Small intestine (tissue), 16 donors: ENCODE measurements around the gene KRTAP9-6. TPM values are rescaled to one million over a fixed set of nuclear protein-coding genes. Genes with fewer than 3 reads are reported as not detected.
"Not testable (repeated sequence)": the region's sequence is repeated elsewhere in the genome, so short reads cannot be mapped to it uniquely, and the experiment has no call there.

Experiments
- DNase-seq, 2 donors: peaks; one replicate each; pipeline versions ENCODE4 v3.0.0 to v3.0.0-alpha.2; 2013
- FAIRE-seq: peaks from 2 replicates; lab custom pipeline; 2012; peaks lifted over from hg19 to GRCh38; lab: Jason Lieb, UNC
- H3K27ac ChIP-seq, 3 donors: one replicate each; pipeline ENCODE4 v1.5.1; 2013; ENCODE audit warnings: low read length in 2 of 3, mild to moderate bottlenecking in 2 of 3, control low read depth in 1 of 3, inconsistent platforms in 1 of 3, low read depth in 1 of 3, moderate library complexity in 1 of 3
- H3K27me3 ChIP-seq, 3 donors: one replicate each; pipeline ENCODE4 v1.6.1; 2013; ENCODE audit warnings: low read length in 3 of 3, inconsistent platforms in 1 of 3; ENCODE audit not compliant: control insufficient read depth in 3 of 3, insufficient read depth in 3 of 3
- H3K36me3 ChIP-seq, 3 donors: one replicate each; pipeline ENCODE4 v1.6.1; 2013; ENCODE audit warnings: low read length in 3 of 3, inconsistent platforms in 1 of 3, low read depth in 1 of 3, mild to moderate bottlenecking in 1 of 3, moderate library complexity in 1 of 3; ENCODE audit not compliant: control insufficient read depth in 3 of 3, insufficient read depth in 2 of 3
- H3K4me1 ChIP-seq, 3 donors: one replicate each; pipeline ENCODE4 v1.6.1; 2013; ENCODE audit warnings: low read length in 2 of 3, inconsistent platforms in 1 of 3, low read depth in 1 of 3, mild to moderate bottlenecking in 1 of 3, moderate library complexity in 1 of 3; ENCODE audit not compliant: control insufficient read depth in 3 of 3, insufficient read depth in 2 of 3
- H3K4me3 ChIP-seq, 3 donors: one replicate each; pipeline ENCODE4 v1.5.1; 2013; ENCODE audit warnings: low read length in 3 of 3, control low read depth in 1 of 3, inconsistent platforms in 1 of 3, low read depth in 1 of 3, mild to moderate bottlenecking in 1 of 3, moderate library complexity in 1 of 3
- H3K9me3 ChIP-seq, 2 donors: one replicate each; pipeline ENCODE4 v1.6.1; 2013; ENCODE audit warnings: low read depth in 1 of 2, low read length in 1 of 2; ENCODE audit not compliant: control insufficient read depth in 2 of 2, insufficient read depth in 1 of 2
- WGBS, 3 donors: extraction: QIAGEN DNeasy Blood & Tissue Kit; methylation state at CpG; one replicate each; pipeline ENCODE4 v1.1.7; 2013; 5-methylcytosine and 5-hydroxymethylcytosine counted together
- long read RNA-seq, 10 donors: transcript quantifications; one replicate each; lab custom pipeline, GENCODE V29; 2026
- polyA plus RNA-seq, 4 donors: library from polyadenylated mRNA; stranded (reverse) in 3 of 4; unstranded in 1 of 4; fragments of 200-250 nt in 3 of 4; fragments of 120-200 nt in 1 of 4; gene quantifications; one replicate each; pipeline versions ENCODE4 v1.2.1 to v1.2.3, GENCODE V29; 2013
- donor health status: healthy with polysubstance abuse.
- donor health status: control.
- donor health status: control.
- donor health status: Bipolar disorder and iron deficiency.
- donor health status: healthy.

KRTAP9-6 gene
- polyA plus RNA-seq, result not detected
- long read RNA-seq, donor 1, result 0 reads
- long read RNA-seq, donor 2, result 0 reads
- long read RNA-seq, donor 3, result 0 reads
- long read RNA-seq, donor 4, result 0 reads
- long read RNA-seq, donor 5, result 0 reads
- long read RNA-seq, donor 6, result 0 reads
- long read RNA-seq, donor 7, result 0 reads
- long read RNA-seq, donor 8, result 0 reads
- long read RNA-seq, donor 9, result 0 reads
- long read RNA-seq, donor 10, result 0 reads

- FAIRE-seq (no peak), DNase-seq (no peak)
- no peaks in the 10 kb centered on the region for H3K9me3 ChIP-seq
- H3K4me3 ChIP-seq, result no peak within 1 kb of the TSS
- no peaks in the 10 kb centered on the region for H3K4me1 ChIP-seq
- H3K27ac ChIP-seq, result no peak within 1 kb of the TSS
- no peaks in the 10 kb centered on the region for H3K36me3 ChIP-seq
- peaks cover 0 to 5% (median 0%) of the 10 kb centered on the region in 3 donors for H3K27me3 ChIP-seq
- WGBS, 3 donors, result 42 to 51% (median 49%) methylated on average over 2 of the region's 2 CpGs
Observed at GRCh38 chr17:41265078-41265477, at the start of gene KRTAP9-6. Gene KRTAP9-6 (plus strand): TSS chr17:41265378. CDS start chr17:41265378, 0 bp downstream.

DNA sequence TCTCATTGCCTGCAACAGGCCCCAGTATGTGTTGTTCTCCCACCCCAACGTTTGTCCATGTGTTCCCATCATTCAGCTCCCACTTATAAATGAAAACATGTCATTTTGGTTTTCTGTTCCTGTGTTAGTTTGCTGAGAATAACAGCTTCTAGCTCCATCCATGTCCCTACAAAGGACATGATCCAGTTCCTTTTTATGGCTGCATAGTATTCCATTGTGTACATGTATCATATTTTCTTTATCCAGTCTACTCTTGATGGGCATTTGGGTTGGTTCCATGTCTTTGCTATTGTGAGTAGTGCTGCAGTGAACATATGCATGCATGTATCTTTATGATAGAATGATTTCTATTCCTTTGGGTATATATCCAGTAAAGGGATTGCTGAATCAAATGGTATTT is 49.5 kb upstream of the KRTAP9-6 start:
- H3K27ac ChIP-seq, result no peak overlapping the region
- no peaks in the 10 kb centered on the region for H3K9me3 ChIP-seq
- DNase-seq (no peak), FAIRE-seq (no peak)
- WGBS, 3 donors, result 70 to 76% (median 70%) methylated on average over 1 of the region's 1 CpG
- H3K4me1 ChIP-seq, result no peaks in the 10 kb centered on the region
- no peak overlapping the region for H3K4me3 ChIP-seq
- peaks cover 0 to 11% (median 4%) of the 10 kb centered on the region in 3 donors for H3K27me3 ChIP-seq
- H3K36me3 ChIP-seq, result no peaks in the 10 kb centered on the region

GRCh38 chr17:41223821-41224220 is 41.4 kb upstream of the KRTAP9-6 start:
- DNase-seq, result no peak
- no peaks in the 10 kb centered on the region for H3K36me3 ChIP-seq
- H3K9me3 ChIP-seq, result no peaks in the 10 kb centered on the region
- FAIRE-seq, result no peak
- H3K27me3 ChIP-seq, result peaks cover 0 to 3% (median 0%) of the 10 kb centered on the region in 3 donors
- WGBS, 3 donors, result 58 to 70% (median 67%) methylated on average over 2 of the region's 2 CpGs
- H3K4me3 ChIP-seq, result no peak overlapping the region
- H3K27ac ChIP-seq, result no peak overlapping the region
- no peaks in the 10 kb centered on the region for H3K4me1 ChIP-seq

GRCh38 chr17:41226051-41226450 is 39.1 kb upstream of the KRTAP9-6 start:
- Histone ChIP-seq H3K36me3 (no peaks in the 10 kb centered on the region), H3K27me3 (peaks cover 0 to 5% (median 0%) of the 10 kb centered on the region in 3 donors), H3K4me3 (no peak overlapping the region), H3K9me3 (no peaks in the 10 kb centered on the region), H3K4me1 (no peaks in the 10 kb centered on the region), H3K27ac (no peak overlapping the region)
- no peak for DNase-seq
- WGBS, 3 donors, result 88 to 92% (median 88%) methylated on average over 6 of the region's 6 CpGs
- no peak for FAIRE-seq

DNA sequence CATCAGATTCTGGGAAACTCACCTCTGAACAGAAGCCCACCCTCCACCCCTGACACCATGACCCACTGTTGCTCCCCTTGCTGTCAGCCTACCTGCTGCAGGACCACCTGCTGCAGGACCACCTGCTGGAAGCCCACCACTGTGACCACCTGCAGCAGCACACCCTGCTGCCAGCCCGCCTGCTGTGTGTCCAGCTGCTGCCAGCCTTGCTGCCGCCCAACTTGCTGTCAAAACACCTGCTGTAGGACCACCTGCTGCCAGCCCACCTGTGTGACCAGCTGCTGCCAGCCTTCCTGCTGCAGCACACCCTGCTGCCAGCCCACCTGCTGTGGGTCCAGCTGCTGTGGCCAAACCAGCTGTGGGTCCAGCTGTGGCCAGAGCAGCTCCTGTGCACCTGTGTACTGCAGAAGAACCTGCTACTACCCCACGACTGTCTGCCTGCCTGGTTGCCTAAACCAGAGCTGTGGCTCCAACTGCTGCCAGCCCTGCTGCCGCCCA is 38.5 kb upstream of the KRTAP9-6 start, which contains the start of gene KRTAP9-2:
Gene KRTAP9-2 (plus strand): TSS at position 51 of the 498 bp plus-strand sequence. CDS start 7 bp downstream, at position 58.
- H3K4me3 ChIP-seq, H3K9me3 ChIP-seq, FAIRE-seq, DNase-seq, H3K27ac ChIP-seq, H3K4me1 ChIP-seq, H3K36me3 ChIP-seq, H3K27me3 ChIP-seq: not testable (repeated sequence)
- 7 to 57% (median 30%) methylated on average over 2 to 3 of the region's 4 CpGs for WGBS, 3 donors

- Histone ChIP-seq H3K4me1 (no peaks in the 10 kb centered on the region), H3K9me3 (no peaks in the 10 kb centered on the region), H3K36me3 (no peaks in the 10 kb centered on the region), H3K27ac (no peak overlapping the region), H3K27me3 (peaks cover 0 to 5% (median 0%) of the 10 kb centered on the region in 3 donors), H3K4me3 (no peak overlapping the region)
- DNase-seq (no peak), FAIRE-seq (no peak)
Observed at GRCh38 chr17:41230094-41230493, 35.1 kb upstream of the KRTAP9-6 start.

GRCh38 chr17:41231731-41232130 is 33.4 kb upstream of the KRTAP9-6 start:
- H3K27ac ChIP-seq, result no peak overlapping the region
- H3K36me3 ChIP-seq, result no peaks in the 10 kb centered on the region
- FAIRE-seq, result no peak
- no peak for DNase-seq
- peaks cover 0 to 2% (median 0%) of the 10 kb centered on the region in 3 donors for H3K27me3 ChIP-seq
- no peaks in the 10 kb centered on the region for H3K9me3 ChIP-seq
- H3K4me3 ChIP-seq, result no peak overlapping the region
- H3K4me1 ChIP-seq, result no peaks in the 10 kb centered on the region
- WGBS, 3 donors, result 82 to 89% (median 86%) methylated on average over 6 of the region's 6 CpGs

DNA sequence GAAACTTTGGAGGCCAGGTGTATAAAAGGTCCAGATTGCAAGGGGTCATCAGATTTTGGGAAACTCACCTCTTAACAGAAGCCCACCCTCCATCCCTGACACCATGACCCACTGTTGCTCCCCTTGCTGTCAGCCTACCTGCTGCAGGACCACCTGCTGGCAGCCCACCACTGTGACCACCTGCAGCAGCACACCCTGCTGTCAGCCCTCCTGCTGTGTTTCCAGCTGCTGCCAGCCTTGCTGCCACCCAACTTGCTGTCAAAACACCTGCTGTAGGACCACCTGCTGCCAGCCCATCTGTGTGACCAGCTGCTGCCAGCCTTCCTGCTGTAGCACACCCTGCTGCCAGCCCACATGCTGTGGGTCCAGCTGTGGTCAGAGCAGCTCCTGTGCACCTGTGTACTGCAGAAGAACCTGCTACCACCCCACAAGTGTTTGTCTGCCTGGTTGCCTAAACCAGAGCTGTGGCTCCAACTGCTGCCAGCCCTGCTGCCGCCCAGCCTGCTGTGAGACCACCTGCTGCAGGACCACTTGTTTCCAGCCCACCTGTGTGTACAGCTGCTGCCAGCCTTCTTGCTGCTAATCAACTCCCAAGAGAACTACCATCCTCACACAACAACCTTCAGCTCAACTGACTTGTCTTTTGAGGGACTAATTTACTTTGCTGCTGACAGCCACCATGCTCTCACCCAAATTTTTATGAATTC is 32.6 kb upstream of the KRTAP9-6 start, which contains the start of gene KRTAP9-3:
Gene KRTAP9-3 (plus strand): TSS at position 51 of the 707 bp plus-strand sequence. CDS start 53 bp downstream, at position 104.
- DNase-seq, H3K4me1 ChIP-seq, FAIRE-seq, H3K36me3 ChIP-seq, H3K27ac ChIP-seq, H3K27me3 ChIP-seq, H3K4me3 ChIP-seq, H3K9me3 ChIP-seq: not testable (repeated sequence)
- 71 to 86% (median 82%) methylated on average over 1 of the region's 1 CpG for WGBS, 3 donors
